BJ (cell line): ENCODE measurements around the gene CUZD1. TPM values are rescaled to one million over a fixed set of nuclear protein-coding genes. Genes with fewer than 3 reads are reported as not detected.

Source experiments
- CTCF ChIA-PET: fragments of 350-600 bp; formaldehyde crosslinking; extraction: SDS; loops from one replicate; lab custom pipeline; 2021; ENCODE audit warnings: antibody characterized with exemption, inconsistent platforms; lab: Yijun Ruan, JAX
- POLR2A ChIA-PET: fragments of 300-600 bp; sonication (Branson Sonifier 250); formaldehyde crosslinking; extraction: SDS; loops from one replicate; lab custom pipeline; 2021; ENCODE audit warnings: antibody characterized with exemption; lab: Charles Lee
- DNase-seq: peaks from one replicate; pipeline ENCODE4 v3.0.0-alpha.2; 2011; ENCODE audit warnings: low read depth
- H3K27me3 ChIP-seq: 2 replicates; pipeline ENCODE4 v1.6.0; 2011; ENCODE audit warnings: low read length; ENCODE audit not compliant: control insufficient read depth, insufficient read depth
- H3K36me3 ChIP-seq: 2 replicates; pipeline ENCODE4 v1.5.1; 2011; ENCODE audit warnings: low read length; ENCODE audit not compliant: control insufficient read depth, insufficient read depth
- H3K4me3 ChIP-seq: 2 replicates; pipeline ENCODE4 v1.5.1; 2011; ENCODE audit warnings: low read depth, mild to moderate bottlenecking, control low read depth, low read length
- CTCF ChIP-seq: IDR thresholded peaks from 2 replicates; pipeline ENCODE4 v1.5.1; 2011; ENCODE audit warnings: low read depth, mild to moderate bottlenecking, control low read depth, inconsistent platforms, low read length, moderate library complexity; ENCODE audit not compliant: insufficient read depth
- polyA plus RNA-seq: library from polyadenylated mRNA; depleted of rRNA; stranded (reverse); fragments of >200 nt; gene quantifications from 2 replicates; pipeline ENCODE4 v1.2.3, GENCODE V29; 2011; rRNA removed

Gene CUZD1
- polyA plus RNA-seq, 1 experiment = 0.64 TPM

GRCh38 chr10:122796796-122797195 lies 48.9 kb downstream of the CUZD1 start:
- no peak for DNase-seq
- ChIA-PET POLR2A (no interaction called here), CTCF (no interaction called here)
- Histone ChIP-seq H3K27me3 (no peaks in the 10 kb centered on the region), H3K4me3 (no peak overlapping the region), H3K36me3 (no peaks in the 10 kb centered on the region)
- TF ChIP-seq CTCF = no peak

GRCh38 chr10:122795924-122796323 lies 49.7 kb downstream of the CUZD1 start:
- H3K4me3 ChIP-seq = no peak overlapping the region
- no peaks in the 10 kb centered on the region for H3K36me3 ChIP-seq
- H3K27me3 ChIP-seq = no peaks in the 10 kb centered on the region
- no peak for DNase-seq
- ChIA-PET POLR2A (no interaction called here), CTCF (no interaction called here)
- no peak for TF ChIP-seq CTCF

GRCh38 chr10:122786269-122786668 lies 59.4 kb downstream of the CUZD1 start:
- H3K27me3 ChIP-seq = no peaks in the 10 kb centered on the region
- H3K4me3 ChIP-seq = no peak overlapping the region
- TF ChIP-seq CTCF = no peak
- no peaks in the 10 kb centered on the region for H3K36me3 ChIP-seq
- ChIA-PET CTCF (no interaction called here), POLR2A (no interaction called here)
- no peak for DNase-seq

- Histone ChIP-seq H3K36me3 (no peaks in the 10 kb centered on the region), H3K4me3 (no peak overlapping the region), H3K27me3 (no peaks in the 10 kb centered on the region)
- no peak for DNase-seq
- CTCF ChIA-PET = no interaction called here
- TF ChIP-seq CTCF = no peak
- POLR2A ChIA-PET = no interaction called here
Observed at GRCh38 chr10:122782911-122783310, 62.7 kb downstream of the CUZD1 start.

Other genes with a start within 250 kb of the CUZD1 start
- not detected in 2 replicates for gene C10orf120, start 146.0 kb downstream of the CUZD1 start, polyA plus RNA-seq
- 2.8 and 4.0 TPM in 2 replicates for gene FAM24B, start 33.7 kb upstream of the CUZD1 start, polyA plus RNA-seq
- gene FAM24A, start 64.8 kb upstream of the CUZD1 start, polyA plus RNA-seq = not detected in 2 replicates
- 2.0 and 4.4 TPM in 2 replicates for gene C10orf88, start 108.4 kb upstream of the CUZD1 start, polyA plus RNA-seq
- gene PSTK, start 134.5 kb upstream of the CUZD1 start, polyA plus RNA-seq = 3.0 and 5.5 TPM in 2 replicates
- 4.9 and 6.6 TPM in 2 replicates for gene IKZF5, start 162.9 kb upstream of the CUZD1 start, polyA plus RNA-seq
- gene ACADSB, start 163.1 kb upstream of the CUZD1 start, polyA plus RNA-seq = 5.2 and 9.3 TPM in 2 replicates